ENCODE measurements around the gene GNB5.

The GNB5 gene

GRCh38 chr15:52068004-52068615 is 123.1 kb downstream of the GNB5 start:
- DNase-seq (ENCODE audit: low read depth in 1 of 2, low spot score in 1 of 2), result no peak

- no peak for DNase-seq (ENCODE audit: low read depth in 1 of 2, low spot score in 1 of 2)
Measured at GRCh38 chr15:52067545-52067926, 123.7 kb downstream of the GNB5 start.

GRCh38 chr15:52066842-52067544 is 124.2 kb downstream of the GNB5 start:
- DNase-seq (ENCODE audit: low read depth in 1 of 2, low spot score in 1 of 2), result no peak

All from stimulated activated CD4-positive, alpha-beta T cell treated with anti-CD3 and anti-CD28 coated beads, Interleukin-15, amount 100 ng/mL, for 1 hour (primary cell).